Left kidney (tissue), 2 donors: Measurements from ENCODE around the gene PYGB. TPM values are rescaled to one million over a fixed set of nuclear protein-coding genes. Genes with fewer than 3 reads are reported as not detected.
A peak's percentile ranks its signal among the peaks of the same experiment; 100 is the strongest.

ENCODE experiments used
- DNase-seq: peaks from one replicate; pipeline ENCODE4 v3.0.0-alpha.2; 2013
- polyA plus RNA-seq: library from polyadenylated mRNA; unstranded; fragments of 120-200 nt; gene quantifications from one replicate; pipeline ENCODE4 v1.2.1, GENCODE V29; 2013; ENCODE audit not compliant: insufficient read length

Gene PYGB
- polyA plus RNA-seq, 1 donor: 47.0 TPM

GRCh38 chr20:25269833-25270170 lies 21.9 kb downstream of the PYGB start:
- no peak for DNase-seq

- DNase-seq: no peak
Measured at GRCh38 chr20:25270829-25271251, 23.0 kb downstream of the PYGB start.

- DNase-seq: no peak
Measured at GRCh38 chr20:25271486-25272222, 23.8 kb downstream of the PYGB start.

- DNase-seq: no peak
Measured at GRCh38 chr20:25272223-25273000, 24.5 kb downstream of the PYGB start.

GRCh38 chr20:25273046-25273445 lies 25.2 kb downstream of the PYGB start:
- no peak for DNase-seq

GRCh38 chr20:25273541-25274358 lies 25.9 kb downstream of the PYGB start:
- DNase-seq: no peak

GRCh38 chr20:25274481-25274880 lies 26.6 kb downstream of the PYGB start:
- DNase-seq: no peak

- DNase-seq: no peak
Measured at GRCh38 chr20:25274891-25275812, 27.3 kb downstream of the PYGB start.

GRCh38 chr20:25275813-25276532 lies 28.1 kb downstream of the PYGB start:
- no peak for DNase-seq

- no peak for DNase-seq
Measured at GRCh38 chr20:25276533-25277050, 28.7 kb downstream of the PYGB start.

- no peak for DNase-seq
Measured at GRCh38 chr20:25277051-25277801, 29.3 kb downstream of the PYGB start.

GRCh38 chr20:25277941-25278521 lies 30.1 kb downstream of the PYGB start:
- no peak for DNase-seq

GRCh38 chr20:25278636-25279361 lies 30.9 kb downstream of the PYGB start:
- no peak for DNase-seq

GRCh38 chr20:25279403-25279802 lies 31.5 kb downstream of the PYGB start:
- no peak for DNase-seq

- peak; percentile 18 for DNase-seq
Measured at GRCh38 chr20:25280051-25280573, 32.2 kb downstream of the PYGB start.

GRCh38 chr20:25280574-25281535 lies 33.0 kb downstream of the PYGB start:
- DNase-seq: no peak

GRCh38 chr20:25281541-25281991 lies 33.7 kb downstream of the PYGB start:
- no peak for DNase-seq
